Ascending aorta (tissue), 2 donors: ENCODE data around the gene CNTNAP2. TPM values are rescaled to one million over a fixed set of nuclear protein-coding genes. Genes with fewer than 3 reads are reported as not detected.

ENCODE experiments used
- DNase-seq, 2 donors: peaks; one replicate each; pipeline ENCODE4 v3.0.0-alpha.2; 2019; ENCODE audit warnings: low spot score in 2 of 2
- H3K27ac ChIP-seq, 2 donors: fragments of 200-600 bp; sonication (generic); one replicate each; pipeline ENCODE4 v1.5.1; 2016 to 2017; ENCODE audit warnings: mild to moderate bottlenecking in 1 of 2
- H3K27me3 ChIP-seq: fragments of 200-600 bp; sonication (generic); one replicate; pipeline ENCODE4 v1.5.1; 2017
- H3K36me3 ChIP-seq, 2 donors: fragments of 200-600 bp; sonication (generic); one replicate each; pipeline ENCODE4 v1.5.1; 2016
- H3K4me1 ChIP-seq, 2 donors: fragments of 200-600 bp; sonication (generic); one replicate each; pipeline ENCODE4 v1.5.1; 2016 to 2017; ENCODE audit warnings: mild to moderate bottlenecking in 1 of 2
- H3K4me3 ChIP-seq, 2 donors: fragments of 200-600 bp; sonication (generic); one replicate each; pipeline ENCODE4 v1.5.1; 2016 to 2017; ENCODE audit warnings: mild to moderate bottlenecking in 1 of 2
- H3K9me3 ChIP-seq, 2 donors: fragments of 200-600 bp; sonication (generic); one replicate each; pipeline ENCODE4 v1.5.1; 2016
- CTCF ChIP-seq, 3 experiments: fragments of 200-600 bp in 2 of 3; fragments of 450-650 bp in 1 of 3; sonication (generic) in 2 of 3; IDR thresholded peaks; one replicate each; pipeline ENCODE4 v1.5.1; 2016 to 2019; ENCODE audit warnings: antibody characterized with exemption in 3 of 3, mild to moderate bottlenecking in 1 of 3, moderate library complexity in 1 of 3
- intact Hi-C: fragments of 100-400 bp; cut with DNase I; formaldehyde crosslinking; loops from one replicate; pipeline ENCODE4 v1.15.1; 2023
- total RNA-seq: library from RNA; depleted of rRNA; stranded (reverse); fragments of >200 nt; gene quantifications from one replicate; pipeline ENCODE4 v1.1.0, GENCODE V29; 2016

The CNTNAP2 gene
- total RNA-seq, 1 donor from 2014 or later: not detected

DNA sequence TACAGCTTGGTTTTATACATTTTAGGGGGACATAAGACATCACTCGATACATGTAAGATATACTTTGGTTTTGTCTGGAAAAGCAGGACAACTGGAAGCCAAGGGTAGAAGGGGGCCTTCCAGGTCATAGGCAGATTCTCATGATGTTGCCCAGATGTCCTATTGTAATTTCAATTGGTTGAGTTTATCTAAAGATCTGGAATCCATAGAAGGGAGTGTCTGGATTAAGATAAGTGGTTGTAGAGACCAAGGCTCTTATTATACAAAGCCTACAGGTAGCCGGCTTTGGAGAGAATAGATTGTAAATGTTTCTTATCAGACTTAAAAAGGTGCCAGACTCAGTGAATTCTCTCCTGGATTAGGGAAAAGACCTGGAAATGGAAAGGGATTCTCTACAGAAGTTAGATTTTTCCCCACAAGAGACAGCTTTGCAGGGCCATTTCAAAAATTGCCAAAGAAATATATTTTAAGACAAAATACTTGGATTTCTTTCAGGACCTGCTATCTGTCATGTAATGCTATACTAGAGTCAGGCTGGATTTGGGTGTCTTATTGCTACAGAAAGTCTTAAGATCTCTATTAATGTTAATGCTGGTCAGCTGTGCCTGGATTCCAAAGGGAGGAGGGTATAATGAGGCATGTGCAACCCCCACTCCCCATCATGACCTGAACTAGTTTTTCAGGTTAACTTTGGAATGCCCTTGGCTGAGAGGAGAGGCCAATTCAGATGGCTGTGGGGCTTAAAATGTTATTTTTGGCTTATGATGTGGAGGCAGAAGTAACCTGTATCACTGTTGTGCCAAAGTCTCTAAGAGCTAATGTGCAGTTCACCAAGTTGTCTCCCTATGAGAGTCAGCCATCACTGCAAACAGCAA is 1962.8 kb downstream of the CNTNAP2 start:
- no peak overlapping the region for H3K27ac ChIP-seq
- H3K4me3 ChIP-seq: no peak overlapping the region
- TF ChIP-seq CTCF (IDR thresholded peaks at IDR 0.05): no peak
- H3K36me3 ChIP-seq: no peaks in the 10 kb centered on the region
- no peaks in the 10 kb centered on the region for H3K4me1 ChIP-seq
- H3K27me3 ChIP-seq: no peaks in the 10 kb centered on the region
- H3K9me3 ChIP-seq: no peaks in the 10 kb centered on the region
- DNase-seq: no peak
- intact Hi-C loops: no loop called here

GRCh38 chr7:148083448-148083847 is 1966.8 kb downstream of the CNTNAP2 start:
- Histone ChIP-seq H3K4me3 (no peak overlapping the region), H3K9me3 (no peaks in the 10 kb centered on the region), H3K27me3 (no peaks in the 10 kb centered on the region), H3K4me1 (no peaks in the 10 kb centered on the region), H3K27ac (no peak overlapping the region), H3K36me3 (no peaks in the 10 kb centered on the region)
- TF ChIP-seq CTCF (IDR thresholded peaks at IDR 0.05): no peak
- intact Hi-C loops: no loop called here
- no peak for DNase-seq

DNA sequence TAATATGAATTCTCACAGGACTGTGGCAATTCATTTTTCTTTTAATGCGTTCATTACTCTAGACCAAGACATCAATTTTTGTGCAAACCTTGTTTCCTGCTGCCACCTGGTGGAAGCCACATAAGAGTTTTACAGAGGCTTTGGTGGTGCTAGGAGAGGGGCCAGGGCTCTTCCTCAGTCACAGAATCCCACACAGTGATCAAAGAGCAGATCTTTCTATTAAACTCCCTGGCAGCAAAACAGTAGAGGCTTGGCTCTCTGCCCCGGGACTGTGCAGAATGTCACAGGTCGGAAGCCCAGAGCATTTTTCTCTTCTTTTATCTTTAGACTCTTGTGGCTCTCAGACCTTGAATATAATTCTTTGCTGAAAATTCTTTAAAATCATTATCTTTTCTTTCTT is 1967.5 kb downstream of the CNTNAP2 start:
- peak in 2 of 3 experiments; percentile 27 to 63 for TF ChIP-seq CTCF (IDR thresholded peaks at IDR 0.05)
- intact Hi-C loops: loop anchor here (2.0 kb wide), 1 partner anchor 19 kb away; no protein-coding TSS in a partner anchor
- no peaks in the 10 kb centered on the region for H3K27me3 ChIP-seq
- H3K9me3 ChIP-seq: no peaks in the 10 kb centered on the region
- H3K4me1 ChIP-seq: no peaks in the 10 kb centered on the region
- H3K27ac ChIP-seq: no peak overlapping the region
- no peak overlapping the region for H3K4me3 ChIP-seq
- no peak for DNase-seq
- no peaks in the 10 kb centered on the region for H3K36me3 ChIP-seq

GRCh38 chr7:148091882-148092281 is 1975.3 kb downstream of the CNTNAP2 start:
- no peaks in the 10 kb centered on the region for H3K4me1 ChIP-seq
- no peak for DNase-seq
- intact Hi-C loops: no loop called here
- no peaks in the 10 kb centered on the region for H3K27me3 ChIP-seq
- no peak overlapping the region for H3K4me3 ChIP-seq
- H3K9me3 ChIP-seq: no peaks in the 10 kb centered on the region
- TF ChIP-seq CTCF (IDR thresholded peaks at IDR 0.05): no peak
- H3K36me3 ChIP-seq: no peaks in the 10 kb centered on the region
- no peak overlapping the region for H3K27ac ChIP-seq

GRCh38 chr7:148093375-148094166 is 1977.0 kb downstream of the CNTNAP2 start:
- DNase-seq: no peak
- Histone ChIP-seq H3K36me3 (no peaks in the 10 kb centered on the region), H3K4me3 (no peak overlapping the region), H3K27me3 (no peaks in the 10 kb centered on the region), H3K4me1 (no peaks in the 10 kb centered on the region), H3K9me3 (no peaks in the 10 kb centered on the region), H3K27ac (no peak overlapping the region)
- intact Hi-C loops: no loop called here
- no peak for TF ChIP-seq CTCF (IDR thresholded peaks at IDR 0.05)
